Gastrocnemius medialis (tissue), 4 donors: ENCODE data around the gene ABCC8. TPM values are rescaled to one million over a fixed set of nuclear protein-coding genes. Genes with fewer than 3 reads are reported as not detected.

Experiments
- ATAC-seq, 2 donors: fragments of 150-250 bp; one replicate each; pipeline ENCODE4 v1.9.1; 2016
- DNase-seq, 2 donors: peaks; one replicate each; pipeline ENCODE4 v3.0.0-alpha.2; 2019
- H3K27ac ChIP-seq, 4 donors: fragments of 200-600 bp; sonication (generic); 1 replicate in 1 of 4; 2 replicates in 3 of 4; pipeline ENCODE4 v1.5.1; 2016 to 2018; ENCODE audit warnings: mild to moderate bottlenecking in 2 of 4, moderate library complexity in 1 of 4
- H3K27me3 ChIP-seq, 3 donors: fragments of 200-600 bp; sonication (generic) in 2 of 3; 1 replicate in 1 of 3; 2 replicates in 2 of 3; pipeline versions ENCODE4 v1.5.1 to v1.6.0; 2016 to 2019; ENCODE audit warnings: mild to moderate bottlenecking in 1 of 3, moderate library complexity in 1 of 3
- H3K36me3 ChIP-seq, 2 donors: fragments of 200-600 bp; sonication (generic) in 1 of 2; one replicate each; pipeline ENCODE4 v1.5.1; 2017 to 2018
- H3K4me1 ChIP-seq, 2 donors: fragments of 200-600 bp; sonication (generic) in 1 of 2; one replicate each; pipeline ENCODE4 v1.5.1; 2016 to 2017; ENCODE audit warnings: mild to moderate bottlenecking in 2 of 2
- H3K4me3 ChIP-seq, 4 donors: fragments of 200-600 bp; sonication (generic) in 3 of 4; 1 replicate in 1 of 4; 2 replicates in 3 of 4; pipeline ENCODE4 v1.5.1; 2016 to 2019; ENCODE audit warnings: mild to moderate bottlenecking in 2 of 4
- H3K9me3 ChIP-seq, 3 donors: fragments of 200-600 bp; sonication (generic) in 2 of 3; 1 replicate in 1 of 3; 2 replicates in 2 of 3; pipeline ENCODE4 v1.5.1; 2016 to 2019
- POLR2A ChIP-seq, 2 donors: fragments of 450-650 bp; IDR thresholded peaks; one replicate each; pipeline ENCODE4 v1.6.1; 2017; ENCODE audit warnings: antibody characterized with exemption in 2 of 2, mild to moderate bottlenecking in 2 of 2, moderate library complexity in 2 of 2
- in situ Hi-C, 4 donors: fragments of 200-750 bp; cut with MboI; loops; one replicate each; pipeline versions ENCODE4 v1.15.0 to v1.8.0; 2017; ENCODE audit warnings: low sequenced_read_pairs in 4 of 4
- intact Hi-C: fragments of 100-400 bp; cut with DNase I; formaldehyde crosslinking; loops from one replicate; pipeline ENCODE4 v1.15.1; 2023; ENCODE audit warnings: low total_unique reads
- total RNA-seq, 4 donors: library from RNA; depleted of rRNA; stranded (reverse); fragments of >200 nt; gene quantifications; one replicate each; pipeline versions ENCODE4 v1.1.0 to v1.2.3, GENCODE V29; 2016
- TF ChIP-seq, protein P1 (sequence below), 5 experiments: fragments of 450-650 bp in 3 of 5; fragments of 200-600 bp in 2 of 5; sonication (generic) in 2 of 5; IDR thresholded peaks in 4 of 5; conservative IDR thresholded peaks in 1 of 5; 1 replicate in 4 of 5; 2 replicates in 1 of 5; pipeline ENCODE4 v1.5.1; 2016 to 2019; ENCODE audit warnings: antibody characterized with exemption in 5 of 5, mild to moderate bottlenecking in 3 of 5, moderate library complexity in 3 of 5

The ABCC8 gene
- total RNA-seq, 4 donors from 2014 or later, result 0.33 to 4.0 (median 1.1) TPM

DNA sequence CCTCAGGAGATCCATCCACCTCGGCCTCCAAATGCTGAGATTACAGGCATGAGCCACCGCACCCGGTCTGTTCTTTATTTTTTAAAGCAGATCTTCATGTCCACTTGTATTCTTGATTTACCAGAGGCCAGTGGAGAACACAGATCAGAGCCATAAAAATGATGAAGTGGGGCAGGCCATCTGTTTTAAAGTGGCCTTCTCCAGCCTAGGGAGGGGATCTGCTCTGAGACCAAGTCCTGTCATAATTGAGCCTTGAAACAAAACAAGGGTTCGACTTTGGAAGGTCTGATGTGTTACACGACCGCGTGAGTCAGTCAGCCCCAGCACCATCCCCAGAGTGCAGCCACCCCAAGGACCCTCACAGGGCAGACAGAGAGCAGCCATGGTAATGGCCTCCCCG, 27.5 kb downstream of the ABCC8 start:
- Histone ChIP-seq H3K36me3 (no peaks in the 10 kb centered on the region), H3K4me3 (no peak overlapping the region), H3K27ac (no peak overlapping the region), H3K4me1 (no peaks in the 10 kb centered on the region), H3K9me3 (no peaks in the 10 kb centered on the region), H3K27me3 (no peaks in the 10 kb centered on the region)
- in situ Hi-C loops, result no loop called here
- intact Hi-C loops, result no loop called here
- ATAC-seq (no peak), DNase-seq (no peak)
- no peak for TF ChIP-seq POLR2A (IDR thresholded peaks at IDR 0.05)
- TF ChIP-seq, protein P1, sequence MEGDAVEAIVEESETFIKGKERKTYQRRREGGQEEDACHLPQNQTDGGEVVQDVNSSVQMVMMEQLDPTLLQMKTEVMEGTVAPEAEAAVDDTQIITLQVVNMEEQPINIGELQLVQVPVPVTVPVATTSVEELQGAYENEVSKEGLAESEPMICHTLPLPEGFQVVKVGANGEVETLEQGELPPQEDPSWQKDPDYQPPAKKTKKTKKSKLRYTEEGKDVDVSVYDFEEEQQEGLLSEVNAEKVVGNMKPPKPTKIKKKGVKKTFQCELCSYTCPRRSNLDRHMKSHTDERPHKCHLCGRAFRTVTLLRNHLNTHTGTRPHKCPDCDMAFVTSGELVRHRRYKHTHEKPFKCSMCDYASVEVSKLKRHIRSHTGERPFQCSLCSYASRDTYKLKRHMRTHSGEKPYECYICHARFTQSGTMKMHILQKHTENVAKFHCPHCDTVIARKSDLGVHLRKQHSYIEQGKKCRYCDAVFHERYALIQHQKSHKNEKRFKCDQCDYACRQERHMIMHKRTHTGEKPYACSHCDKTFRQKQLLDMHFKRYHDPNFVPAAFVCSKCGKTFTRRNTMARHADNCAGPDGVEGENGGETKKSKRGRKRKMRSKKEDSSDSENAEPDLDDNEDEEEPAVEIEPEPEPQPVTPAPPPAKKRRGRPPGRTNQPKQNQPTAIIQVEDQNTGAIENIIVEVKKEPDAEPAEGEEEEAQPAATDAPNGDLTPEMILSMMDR (IDR thresholded peaks at IDR 0.05 in 4 of 5, conservative IDR thresholded peaks at IDR 0.05 in 1 of 5), result no peak

GRCh38 chr11:17446482-17446881, 30.2 kb downstream of the ABCC8 start:
- intact Hi-C loops (no loop called here), in situ Hi-C loops (no loop called here)
- ATAC-seq (no peak), DNase-seq (no peak)
- Histone ChIP-seq H3K9me3 (no peaks in the 10 kb centered on the region), H3K36me3 (no peaks in the 10 kb centered on the region), H3K4me3 (no peak overlapping the region), H3K4me1 (no peaks in the 10 kb centered on the region), H3K27me3 (no peaks in the 10 kb centered on the region), H3K27ac (no peak overlapping the region)
- TF ChIP-seq POLR2A (IDR thresholded peaks at IDR 0.05), result no peak
- TF ChIP-seq, protein P1 (IDR thresholded peaks at IDR 0.05 in 4 of 5, conservative IDR thresholded peaks at IDR 0.05 in 1 of 5), result no peak

GRCh38 chr11:17445240-17445795, 31.3 kb downstream of the ABCC8 start:
- TF ChIP-seq, protein P1 (IDR thresholded peaks at IDR 0.05 in 4 of 5, conservative IDR thresholded peaks at IDR 0.05 in 1 of 5), result no peak
- no peak for TF ChIP-seq POLR2A (IDR thresholded peaks at IDR 0.05)
- ATAC-seq (no peak), DNase-seq (no peak)
- in situ Hi-C loops, result no loop called here
- intact Hi-C loops, result no loop called here
- Histone ChIP-seq H3K36me3 (no peaks in the 10 kb centered on the region), H3K9me3 (no peaks in the 10 kb centered on the region), H3K4me1 (no peaks in the 10 kb centered on the region), H3K27me3 (no peaks in the 10 kb centered on the region), H3K27ac (no peak overlapping the region), H3K4me3 (no peak overlapping the region)

DNA sequence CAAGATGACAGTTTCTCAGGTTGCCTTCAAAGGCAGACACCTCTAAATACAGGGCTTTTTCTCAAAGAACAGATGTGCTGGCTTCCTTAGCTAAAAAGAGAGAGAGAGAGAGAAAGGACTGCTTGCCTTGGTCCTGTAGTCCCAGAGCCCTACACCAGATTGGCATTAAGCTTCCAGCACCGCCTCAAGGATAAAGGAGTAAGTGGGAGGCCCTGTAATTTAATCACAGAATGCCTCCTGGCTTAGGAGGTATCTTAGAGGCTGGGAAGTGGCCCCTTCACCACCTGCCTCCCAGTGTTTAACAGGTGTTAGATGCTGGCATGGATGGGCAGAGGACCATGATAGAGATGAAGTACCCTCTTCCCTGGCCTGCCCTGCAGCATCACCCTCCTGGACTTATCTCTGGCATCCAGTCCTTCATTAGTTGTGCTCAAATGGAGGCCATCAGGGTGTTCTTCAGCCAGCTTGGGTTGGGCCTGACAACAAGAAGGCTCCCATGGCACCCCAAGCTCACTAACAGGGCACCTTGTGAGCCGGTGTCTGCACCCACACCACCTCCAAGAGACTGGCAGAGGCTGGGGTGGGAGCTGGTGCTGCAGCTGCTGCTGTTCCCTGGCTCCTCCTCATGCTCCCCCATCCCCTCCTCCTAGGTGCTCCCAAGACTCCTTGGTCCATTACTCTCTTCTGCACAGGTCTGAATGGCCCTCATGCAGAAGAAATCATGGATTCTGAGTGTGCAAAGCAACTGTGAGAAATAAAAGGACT, 32.5 kb downstream of the ABCC8 start:
- intact Hi-C loops, result no loop called here
- in situ Hi-C loops, result no loop called here
- TF ChIP-seq POLR2A (IDR thresholded peaks at IDR 0.05), result no peak
- TF ChIP-seq, protein P1 (IDR thresholded peaks at IDR 0.05 in 4 of 5, conservative IDR thresholded peaks at IDR 0.05 in 1 of 5), result no peak
- no peaks in the 10 kb centered on the region for H3K9me3 ChIP-seq
- ATAC-seq, result no peak
- no peaks in the 10 kb centered on the region for H3K36me3 ChIP-seq
- no peak for DNase-seq
- H3K27ac ChIP-seq, result no peak overlapping the region
- H3K4me1 ChIP-seq, result no peaks in the 10 kb centered on the region
- H3K4me3 ChIP-seq, result no peak overlapping the region
- no peaks in the 10 kb centered on the region for H3K27me3 ChIP-seq
